ENCODE measurements around the gene ANKRD31. TPM values are rescaled to one million over a fixed set of nuclear protein-coding genes. Genes with fewer than 3 reads are reported as not detected.

ANKRD31 gene
- total and polyA plus RNA-seq, 5 experiments from 2014 or later, result 0.55 to 2.8 (median 0.58) TPM

GRCh38 chr5:75053054-75053303 lies 183.7 kb downstream of the ANKRD31 start:
- Mint-ChIP-seq H3K27ac (peak overlapping the region in 4 of 10 donors; percentile 85 to 99 (median 87)), H3K4me3 (peak overlapping the region in 9 of 10 donors; percentile 37 to 94 (median 80)), H3K27me3 (peaks cover 0 to 8% (median 0%) of the 10 kb centered on the region in 5 donors), H3K36me3 (peaks cover 0 to 1% (median 0%) of the 10 kb centered on the region in 3 donors), H3K9me3 (no peaks in the 10 kb centered on the region), H3K4me1 (peaks cover 48 to 86% (median 81%) of the 10 kb centered on the region in 4 donors)
- POLR2A ChIA-PET, result interaction anchor here (0.6 to 11.6 kb wide), 17 partner anchors 11 to 284 kb away, joined by 3 to 201 read pairs (median 7); partner anchors contain the start of genes ANKRD31 and HMGCR
- peak; percentile 19 to 28 for ATAC-seq
- peak in 3 of 10 donors; percentile 50 to 65 (median 54) for DNase-seq

GRCh38 chr5:75052192-75053053 lies 184.3 kb downstream of the ANKRD31 start, which contains the start of gene GCNT4:
Gene GCNT4, minus strand, starts transcription at chr5:75052558. Its CDS starts 22,521 bp downstream, at chr5:75030037.
- POLR2A ChIA-PET, result interaction anchor here (0.7 to 11.6 kb wide), 28 partner anchors 8 to 459 kb away, joined by 3 to 201 read pairs (median 7); partner anchors contain the start of genes ANKRD31, CERT1, HMGCR and POLK
- peaks cover 0 to 7% (median 3%) of the 10 kb centered on the region in 3 donors for H3K36me3 Mint-ChIP-seq
- H3K27ac Mint-ChIP-seq, result peak within 1 kb of the TSS; percentile 92 to 99 (median 96)
- H3K4me3 Mint-ChIP-seq, result peak within 1 kb of the TSS; percentile 77 to 98 (median 94)
- peaks cover 48 to 86% (median 81%) of the 10 kb centered on the region in 4 donors for H3K4me1 Mint-ChIP-seq
- DNase-seq (peak in 8 of 10 donors; percentile 29 to 77 (median 57)), ATAC-seq (peak; percentile 20 to 28)
- H3K9me3 Mint-ChIP-seq, result no peaks in the 10 kb centered on the region
- peaks cover 0 to 8% (median 0%) of the 10 kb centered on the region in 5 donors for H3K27me3 Mint-ChIP-seq

GRCh38 chr5:75051217-75051751 lies 185.4 kb downstream of the ANKRD31 start:
- H3K27ac Mint-ChIP-seq, result peak overlapping the region; percentile 92 to 98 (median 96)
- peaks cover 0 to 8% (median 0%) of the 10 kb centered on the region in 5 donors for H3K27me3 Mint-ChIP-seq
- POLR2A ChIA-PET, result interaction anchor here (0.7 to 11.6 kb wide), 16 partner anchors 9 to 223 kb away, joined by 3 to 201 read pairs (median 13); partner anchors contain the start of gene ANKRD31
- peak in 9 of 10 donors; percentile 17 to 72 (median 45) for DNase-seq
- H3K9me3 Mint-ChIP-seq, result no peaks in the 10 kb centered on the region
- peak; percentile 18 to 25 for ATAC-seq
- H3K4me1 Mint-ChIP-seq, result peaks cover 42 to 81% (median 79%) of the 10 kb centered on the region in 4 donors
- peak overlapping the region; percentile 77 to 98 (median 94) for H3K4me3 Mint-ChIP-seq
- H3K36me3 Mint-ChIP-seq, result peaks cover 4 to 18% (median 13%) of the 10 kb centered on the region in 3 donors

GRCh38 chr5:75050415-75050814 lies 186.3 kb downstream of the ANKRD31 start:
- ATAC-seq (peak; percentile 13 to 25), DNase-seq (peak in 6 of 10 donors; percentile 29 to 69 (median 38))
- H3K9me3 Mint-ChIP-seq, result peaks cover 0 to 2% (median 0%) of the 10 kb centered on the region in 9 donors
- peaks cover 0 to 2% (median 0%) of the 10 kb centered on the region in 5 donors for H3K27me3 Mint-ChIP-seq
- peaks cover 42 to 81% (median 76%) of the 10 kb centered on the region in 4 donors for H3K4me1 Mint-ChIP-seq
- POLR2A ChIA-PET, result interaction anchor here (0.6 to 11.6 kb wide), 15 partner anchors 10 to 283 kb away, joined by 3 to 201 read pairs (median 13); partner anchors contain the start of gene ANKRD31
- H3K36me3 Mint-ChIP-seq, result peaks cover 10 to 27% (median 21%) of the 10 kb centered on the region in 3 donors
- H3K27ac Mint-ChIP-seq, result peak overlapping the region; percentile 92 to 98 (median 96)
- H3K4me3 Mint-ChIP-seq, result peak overlapping the region; percentile 77 to 98 (median 94)

- Mint-ChIP-seq H3K9me3 (peaks cover 0 to 3% (median 0%) of the 10 kb centered on the region in 9 donors), H3K4me3 (peak overlapping the region; percentile 77 to 98 (median 94)), H3K36me3 (peaks cover 10 to 32% (median 26%) of the 10 kb centered on the region in 3 donors), H3K4me1 (peaks cover 44 to 79% (median 75%) of the 10 kb centered on the region in 4 donors), H3K27me3 (peaks cover 0 to 2% (median 0%) of the 10 kb centered on the region in 5 donors), H3K27ac (peak overlapping the region; percentile 92 to 98 (median 96))
- POLR2A ChIA-PET, result interaction anchor here (0.6 to 11.6 kb wide), 14 partner anchors 10 to 284 kb away, joined by 3 to 201 read pairs (median 9); partner anchors contain the start of gene ANKRD31
- DNase-seq (peak; percentile 49 to 83 (median 66)), ATAC-seq (peak; percentile 14 to 27)
Measured at GRCh38 chr5:75049456-75050351, 187.0 kb downstream of the ANKRD31 start.

GRCh38 chr5:75048457-75048953 lies 188.2 kb downstream of the ANKRD31 start:
- peaks cover 0 to 3% (median 0%) of the 10 kb centered on the region in 9 donors for H3K9me3 Mint-ChIP-seq
- peaks cover 19 to 43% (median 36%) of the 10 kb centered on the region in 3 donors for H3K36me3 Mint-ChIP-seq
- H3K27me3 Mint-ChIP-seq, result peaks cover 0 to 2% (median 0%) of the 10 kb centered on the region in 5 donors
- POLR2A ChIA-PET, result interaction anchor here (0.6 to 11.6 kb wide), 6 partner anchors 11 to 289 kb away, joined by 3 to 201 read pairs (median 22); partner anchors contain the start of genes ANKRD31 and HMGCR
- H3K27ac Mint-ChIP-seq, result peak overlapping the region in 9 of 10 donors; percentile 7 to 92 (median 65)
- peak overlapping the region; percentile 52 to 97 (median 84) for H3K4me3 Mint-ChIP-seq
- no peak for DNase-seq
- H3K4me1 Mint-ChIP-seq, result peaks cover 46 to 80% (median 74%) of the 10 kb centered on the region in 4 donors
- ATAC-seq, result no peak

GRCh38 chr5:75047356-75047755 lies 189.3 kb downstream of the ANKRD31 start:
- H3K9me3 Mint-ChIP-seq, result peaks cover 0 to 3% (median 0%) of the 10 kb centered on the region in 9 donors
- peak overlapping the region in 8 of 10 donors; percentile 2 to 97 (median 78) for H3K4me3 Mint-ChIP-seq
- H3K27ac Mint-ChIP-seq, result peak overlapping the region in 6 of 10 donors; percentile 12 to 92 (median 65)
- no peak for ATAC-seq
- peaks cover 47 to 86% (median 79%) of the 10 kb centered on the region in 4 donors for H3K4me1 Mint-ChIP-seq
- peaks cover 27 to 54% (median 48%) of the 10 kb centered on the region in 3 donors for H3K36me3 Mint-ChIP-seq
- DNase-seq, result no peak
- H3K27me3 Mint-ChIP-seq, result peaks cover 0 to 2% (median 0%) of the 10 kb centered on the region in 5 donors
- POLR2A ChIA-PET, result interaction anchor here (0.7 to 11.6 kb wide), 3 partner anchors 9 to 190 kb away, joined by 3 to 201 read pairs (median 3); partner anchors contain the start of gene ANKRD31

- Mint-ChIP-seq H3K27me3 (no peaks in the 10 kb centered on the region), H3K27ac (peak overlapping the region in 6 of 10 donors; percentile 13 to 92 (median 66)), H3K4me1 (peaks cover 46 to 89% (median 77%) of the 10 kb centered on the region in 4 donors), H3K9me3 (peaks cover 0 to 3% (median 0%) of the 10 kb centered on the region in 9 donors), H3K36me3 (peaks cover 27 to 61% (median 54%) of the 10 kb centered on the region in 3 donors), H3K4me3 (peak overlapping the region in 3 of 10 donors; percentile 11 to 64 (median 16))
- ATAC-seq (no peak), DNase-seq (no peak)
- POLR2A ChIA-PET, result interaction anchor here (0.8 to 11.6 kb wide), 5 partner anchors 12 to 191 kb away, joined by 3 to 201 read pairs (median 3); partner anchors contain the start of gene ANKRD31
Measured at GRCh38 chr5:75046366-75047142, 190.1 kb downstream of the ANKRD31 start.

GRCh38 chr5:75045071-75045470 lies 191.6 kb downstream of the ANKRD31 start:
- no peak for ATAC-seq
- Mint-ChIP-seq H3K27ac (peak overlapping the region in 7 of 10 donors; percentile 1 to 73 (median 26)), H3K27me3 (no peaks in the 10 kb centered on the region), H3K4me1 (peaks cover 38 to 85% (median 69%) of the 10 kb centered on the region in 4 donors), H3K36me3 (peaks cover 30 to 75% (median 66%) of the 10 kb centered on the region in 3 donors), H3K4me3 (peak overlapping the region in 3 of 10 donors; percentile 0 to 21 (median 11)), H3K9me3 (peaks cover 0 to 3% (median 0%) of the 10 kb centered on the region in 9 donors)
- DNase-seq, result no peak
- POLR2A ChIA-PET, result interaction anchor here (1.3 kb wide), 2 partner anchors 16 to 110 kb away, joined by 3 to 7 read pairs; no protein-coding TSS in a partner anchor

GRCh38 chr5:75044406-75044805 lies 192.3 kb downstream of the ANKRD31 start:
- Mint-ChIP-seq H3K4me1 (peaks cover 34 to 83% (median 68%) of the 10 kb centered on the region in 4 donors), H3K36me3 (peaks cover 37 to 81% (median 72%) of the 10 kb centered on the region in 3 donors), H3K27ac (peak overlapping the region in 7 of 10 donors; percentile 14 to 83 (median 61)), H3K4me3 (peak overlapping the region in 3 of 10 donors; percentile 28 to 79 (median 53)), H3K27me3 (no peaks in the 10 kb centered on the region), H3K9me3 (peaks cover 0 to 3% (median 0%) of the 10 kb centered on the region in 9 donors)
- DNase-seq (peak in 2 of 10 donors; percentile 17 to 31), ATAC-seq (peak; percentile 36 to 54)
- POLR2A ChIA-PET, result interaction anchor here (1.1 to 1.3 kb wide), 2 partner anchors 10 to 109 kb away, joined by 3 to 7 read pairs; no protein-coding TSS in a partner anchor
